AG10803 (cell line): ENCODE measurements around the gene WDR1.

ENCODE experiments used
- DNase-seq: peaks from one replicate; pipeline ENCODE4 v3.0.0; 2010; ENCODE audit warnings: low read depth
- H3K4me3 ChIP-seq: 2 replicates; pipeline ENCODE4 v1.5.1; 2011; ENCODE audit warnings: mild to moderate bottlenecking, low read length, control low read depth
- TF ChIP-seq, protein P1 (sequence below): conservative IDR thresholded peaks from 2 replicates; pipeline ENCODE4 v1.5.1; 2011; ENCODE audit warnings: mild to moderate bottlenecking, low read length, control low read depth, inconsistent platforms

WDR1 gene

DNA sequence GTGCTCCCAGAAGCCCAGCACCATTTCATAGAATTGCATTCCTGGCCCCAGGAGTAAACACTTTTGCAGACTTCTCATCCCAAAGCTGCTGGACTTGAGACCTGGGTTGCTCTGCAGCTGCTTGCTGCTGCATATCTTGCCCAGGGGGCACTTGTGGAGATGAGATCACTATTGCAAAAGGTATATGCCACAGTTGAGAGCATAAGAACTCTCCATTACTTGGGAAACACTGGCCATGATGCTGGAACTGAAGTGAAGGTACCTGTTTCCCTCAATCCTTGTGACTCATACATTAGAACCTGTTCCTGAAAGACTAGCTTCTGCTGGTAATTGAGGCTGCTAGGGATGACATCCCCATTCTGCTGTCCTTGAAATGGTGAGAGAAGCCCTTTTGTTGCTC, 43.1 kb upstream of the WDR1 start:
- TF ChIP-seq, protein P1, sequence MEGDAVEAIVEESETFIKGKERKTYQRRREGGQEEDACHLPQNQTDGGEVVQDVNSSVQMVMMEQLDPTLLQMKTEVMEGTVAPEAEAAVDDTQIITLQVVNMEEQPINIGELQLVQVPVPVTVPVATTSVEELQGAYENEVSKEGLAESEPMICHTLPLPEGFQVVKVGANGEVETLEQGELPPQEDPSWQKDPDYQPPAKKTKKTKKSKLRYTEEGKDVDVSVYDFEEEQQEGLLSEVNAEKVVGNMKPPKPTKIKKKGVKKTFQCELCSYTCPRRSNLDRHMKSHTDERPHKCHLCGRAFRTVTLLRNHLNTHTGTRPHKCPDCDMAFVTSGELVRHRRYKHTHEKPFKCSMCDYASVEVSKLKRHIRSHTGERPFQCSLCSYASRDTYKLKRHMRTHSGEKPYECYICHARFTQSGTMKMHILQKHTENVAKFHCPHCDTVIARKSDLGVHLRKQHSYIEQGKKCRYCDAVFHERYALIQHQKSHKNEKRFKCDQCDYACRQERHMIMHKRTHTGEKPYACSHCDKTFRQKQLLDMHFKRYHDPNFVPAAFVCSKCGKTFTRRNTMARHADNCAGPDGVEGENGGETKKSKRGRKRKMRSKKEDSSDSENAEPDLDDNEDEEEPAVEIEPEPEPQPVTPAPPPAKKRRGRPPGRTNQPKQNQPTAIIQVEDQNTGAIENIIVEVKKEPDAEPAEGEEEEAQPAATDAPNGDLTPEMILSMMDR: no peak
- H3K4me3 ChIP-seq: no peak overlapping the region
- DNase-seq: no peak

DNA sequence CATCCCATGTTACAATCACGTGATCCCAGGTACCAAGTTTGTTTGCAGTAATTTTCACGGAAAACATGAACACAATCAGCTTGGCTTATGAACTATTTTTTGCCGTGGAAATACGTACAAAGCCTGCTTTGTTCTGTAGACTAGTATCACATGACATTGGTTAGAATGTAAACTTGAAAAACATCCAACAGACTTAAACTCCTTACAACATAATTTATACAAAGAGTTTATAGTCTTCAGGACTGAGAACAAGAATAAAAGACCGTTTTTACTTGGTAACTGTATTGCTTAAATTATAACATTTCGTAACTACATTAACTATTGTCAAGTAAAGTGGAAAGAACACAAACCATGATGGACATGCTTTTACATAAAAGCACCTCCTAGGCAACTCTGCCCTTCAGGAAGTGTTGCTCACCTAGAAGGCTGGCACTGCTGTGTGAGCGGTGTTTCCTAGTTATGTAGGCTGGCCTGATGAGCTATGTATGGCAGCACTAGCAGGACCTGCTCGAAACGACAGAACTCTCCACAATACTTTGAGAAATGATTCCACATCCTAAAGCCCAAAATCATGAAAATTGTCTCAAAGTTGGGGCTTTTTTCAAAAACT, 41.8 kb upstream of the WDR1 start:
- H3K4me3 ChIP-seq: no peak overlapping the region
- TF ChIP-seq, protein P1: no peak
- DNase-seq: peak; percentile 20

DNA sequence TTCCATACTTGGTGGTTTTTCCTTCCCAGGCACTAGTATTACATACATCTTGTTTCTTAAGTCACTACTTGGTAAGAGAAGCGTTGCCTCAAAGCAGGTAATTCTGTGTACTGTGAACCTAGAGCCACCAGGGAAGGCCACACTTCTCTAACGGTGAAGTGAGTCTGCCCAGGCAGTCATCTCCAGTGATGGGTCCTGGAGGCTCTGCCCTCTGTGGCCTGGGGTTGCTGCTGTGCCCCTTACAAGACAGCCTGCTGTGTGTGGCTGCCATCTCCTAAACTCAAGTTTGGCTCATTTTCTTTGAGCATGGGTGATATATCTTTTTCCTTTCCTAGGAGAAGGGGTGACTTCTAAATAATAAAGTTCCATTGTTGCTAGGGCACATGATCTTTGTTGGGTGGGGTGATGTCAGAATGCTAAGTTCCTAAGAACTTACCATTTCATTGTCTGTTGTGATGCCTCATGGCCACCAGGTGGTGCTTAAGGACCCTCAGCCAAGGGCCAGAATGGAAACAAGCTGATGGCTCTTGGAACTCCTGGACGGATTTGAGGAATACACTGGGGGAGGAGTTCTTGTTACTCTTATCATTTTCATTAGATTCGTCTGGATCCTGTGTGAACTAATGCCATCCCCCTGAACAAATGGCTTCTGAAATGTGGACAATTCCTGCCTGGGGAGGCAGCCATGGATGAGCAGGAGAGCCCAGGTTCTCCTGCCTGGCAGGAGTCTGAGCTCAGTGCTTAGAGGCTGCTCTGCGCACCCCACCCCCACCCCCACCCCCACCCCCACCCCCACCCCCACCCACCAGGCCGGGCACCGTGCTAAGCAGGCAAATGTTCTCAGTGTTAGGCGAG, 41.1 kb upstream of the WDR1 start:
- no peak overlapping the region for H3K4me3 ChIP-seq
- TF ChIP-seq, protein P1: peak; percentile 96
- peak; percentile 82 for DNase-seq

DNA sequence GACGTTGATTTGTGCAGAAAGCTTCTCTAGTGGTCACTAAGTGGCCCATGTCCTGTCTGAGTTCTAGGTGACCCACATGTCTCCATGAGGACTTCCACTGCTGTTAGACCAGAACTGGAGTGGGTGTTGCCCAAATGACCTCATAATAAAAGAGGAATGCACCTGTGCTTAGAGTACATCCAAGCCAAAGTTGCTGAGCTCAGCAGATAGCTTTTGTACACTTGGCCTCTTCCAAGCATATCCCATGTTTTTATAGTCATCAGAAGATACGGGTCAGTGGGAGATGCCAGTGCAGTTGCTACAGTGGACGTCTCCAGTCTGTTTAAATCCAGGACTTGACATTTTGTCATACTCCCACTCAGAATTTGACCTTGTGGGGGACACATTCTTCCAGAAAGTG, 37.6 kb upstream of the WDR1 start:
- no peak overlapping the region for H3K4me3 ChIP-seq
- no peak for DNase-seq
- TF ChIP-seq, protein P1: no peak

DNA sequence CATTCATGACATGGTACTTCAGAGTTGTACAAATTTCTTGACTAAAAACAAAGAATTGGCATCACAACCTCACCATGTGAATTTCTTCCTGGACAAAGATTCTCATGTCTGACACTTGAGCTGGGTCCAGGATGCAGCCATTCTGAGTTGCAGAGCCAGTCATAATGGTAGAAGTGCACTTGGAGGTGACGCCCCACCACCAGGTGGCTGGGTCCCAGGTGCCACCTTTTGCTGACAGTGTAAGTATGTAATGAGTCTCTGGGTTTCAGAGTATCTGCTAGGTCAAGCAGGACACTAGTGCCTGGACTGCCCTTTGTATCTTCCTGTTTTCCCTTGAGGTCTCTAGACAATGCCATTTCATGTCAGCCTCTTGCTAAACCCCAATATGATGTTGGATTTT, 36.6 kb upstream of the WDR1 start:
- DNase-seq: no peak
- no peak overlapping the region for H3K4me3 ChIP-seq
- TF ChIP-seq, protein P1: no peak

DNA sequence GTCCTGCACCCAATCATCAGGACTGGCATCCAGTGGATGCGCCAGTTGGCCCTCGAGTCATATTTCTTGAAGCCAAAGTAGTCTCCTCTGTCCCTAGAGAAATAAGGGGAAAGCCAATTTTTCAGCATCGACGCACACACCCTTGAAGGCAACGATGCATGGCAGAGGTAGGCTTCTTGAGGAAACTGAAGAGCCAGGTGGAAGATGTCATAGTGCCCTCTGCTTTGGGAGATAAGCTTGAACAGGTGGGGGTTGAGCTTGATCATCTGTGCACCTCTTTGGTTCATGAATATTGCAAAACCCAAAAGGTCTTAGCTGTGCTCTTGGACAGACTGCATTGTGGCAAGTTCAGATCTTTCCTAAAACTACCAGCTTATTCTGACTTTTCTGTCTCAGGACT, 34.6 kb upstream of the WDR1 start:
- no peak overlapping the region for H3K4me3 ChIP-seq
- TF ChIP-seq, protein P1: no peak

DNA sequence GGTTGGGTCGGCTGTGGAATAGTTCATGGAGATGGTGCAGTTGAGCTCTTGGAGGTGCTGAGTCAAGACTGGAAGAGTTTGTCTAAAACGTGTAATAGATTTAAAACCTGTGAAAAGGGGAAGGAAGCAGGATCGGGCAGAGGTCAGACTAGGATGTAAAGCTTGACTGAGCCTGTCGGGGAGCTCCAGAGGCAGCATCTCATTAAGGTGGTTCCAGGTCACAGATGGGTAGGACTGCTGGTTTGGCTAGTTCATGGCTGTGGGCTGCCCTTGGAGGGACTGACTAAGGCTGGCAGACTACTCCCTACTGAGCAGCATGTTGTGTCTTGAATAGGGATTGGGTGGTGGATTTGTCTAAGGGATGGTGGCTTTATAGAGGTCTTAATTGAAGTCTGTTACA, 28.4 kb upstream of the WDR1 start:
- TF ChIP-seq, protein P1: no peak

More for the DNA sequence above, 34.6 kb upstream of the WDR1 start:
- DNase-seq: no peak

More for the DNA sequence above, 28.4 kb upstream of the WDR1 start:
- H3K4me3 ChIP-seq: no peak overlapping the region
- no peak for DNase-seq
